ENCODE results near the gene PDCD11.

- TF ChIP-seq CTCF (IDR thresholded peaks at IDR 0.05) (no peak), POLR2AphosphoS5 (IDR thresholded peaks at IDR 0.05) (no peak)
Measured at GRCh38 chr10:103467406-103467805, 71.0 kb downstream of the PDCD11 start.

Measured in stomach (tissue), 4 donors.